ENCODE measurements around the gene BRD2. TPM values are rescaled to one million over a fixed set of nuclear protein-coding genes. Genes with fewer than 3 reads are reported as not detected.
A peak's percentile ranks its signal among the peaks of the same experiment; 100 is the strongest.

BRD2 gene
- total and polyA plus RNA-seq, 9 of the 15 experiments (the other 6 are each of a cell fraction or from before 2014, with no cell fraction given): 19.0 to 252 (median 181) TPM

DNA sequence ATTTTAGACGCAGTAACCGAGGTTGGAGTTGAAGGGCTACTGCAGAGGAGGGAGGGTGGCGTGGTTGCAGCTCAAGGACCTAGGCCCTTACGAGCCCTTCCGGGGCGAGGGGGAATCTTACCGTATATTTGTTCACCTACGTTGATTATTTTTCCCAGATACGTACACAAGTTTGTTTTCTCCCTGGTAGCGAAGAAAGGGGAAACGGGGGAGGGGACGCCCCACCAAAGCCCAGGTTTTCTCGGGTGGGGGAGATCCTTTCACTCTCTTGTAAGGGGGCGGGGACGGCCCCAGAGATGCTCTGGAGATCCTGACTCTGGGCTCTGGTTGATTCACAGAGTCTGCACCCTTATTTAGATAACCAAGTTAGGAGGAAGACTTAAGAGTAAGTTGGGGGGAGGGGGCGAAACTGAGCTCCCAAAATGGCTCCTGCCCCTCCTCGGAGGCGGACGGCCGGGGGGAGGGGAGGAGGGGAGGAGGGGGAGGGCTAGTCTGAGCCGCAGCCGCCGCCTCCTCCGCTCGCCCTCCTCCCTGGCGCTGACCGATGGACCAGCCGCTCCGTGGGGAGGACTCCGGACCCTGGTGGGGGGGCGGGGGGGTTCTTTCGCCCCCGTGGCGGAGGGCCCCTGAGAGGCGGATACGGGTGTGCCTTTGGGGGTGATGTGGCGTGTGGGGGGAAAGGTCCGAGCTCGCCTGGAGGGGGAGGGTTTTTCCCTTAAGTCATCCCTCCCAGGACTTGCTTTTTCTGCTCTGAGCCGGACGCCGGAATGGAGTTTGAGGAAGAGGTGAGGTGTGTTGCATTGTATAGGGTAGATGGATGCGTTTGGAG, 2.2 kb downstream of the BRD2 start (continued):
- TF ChIP-seq NCOA1 (IDR thresholded peaks at IDR 0.05; ENCODE audit: low read depth): no peak
- no peak for TF ChIP-seq ZNF445 (CRISPR knock-in tag; IDR thresholded peaks at IDR 0.05; ENCODE audit: low read depth)
- no peak for TF ChIP-seq NFIX (CRISPR knock-in tag; IDR thresholded peaks at IDR 0.05; ENCODE audit: low read depth)
- TF ChIP-seq NCOR1 (IDR thresholded peaks at IDR 0.05): no peak
- peak in 1 of 2 experiments; percentile 37; a peak in 1 of 4 replicates for TF ChIP-seq MAZ (CRISPR knock-in tag; conservative IDR thresholded peaks at IDR 0.05 in 1 of 2, IDR thresholded peaks at IDR 0.05 in 1 of 2)
- no peak for TF ChIP-seq STAT5B (CRISPR knock-in tag; IDR thresholded peaks at IDR 0.05)
- TF ChIP-seq FOXO4 (CRISPR knock-in tag; IDR thresholded peaks at IDR 0.05): no peak
- TF ChIP-seq GABPB1 (CRISPR knock-in tag; IDR thresholded peaks at IDR 0.05): no peak
- no peak for TF ChIP-seq POLR3A (IDR thresholded peaks at IDR 0.05; ENCODE audit: borderline replicate concordance, extremely low read depth, insufficient read depth, insufficient read length)
- peak; percentile 24 for TF ChIP-seq LEF1 (IDR thresholded peaks at IDR 0.05)
- TF ChIP-seq, protein P1, sequence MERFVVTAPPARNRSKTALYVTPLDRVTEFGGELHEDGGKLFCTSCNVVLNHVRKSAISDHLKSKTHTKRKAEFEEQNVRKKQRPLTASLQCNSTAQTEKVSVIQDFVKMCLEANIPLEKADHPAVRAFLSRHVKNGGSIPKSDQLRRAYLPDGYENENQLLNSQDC (CRISPR knock-in tag; IDR thresholded peaks at IDR 0.05): 0 out of 2 replicates have a peak, but pooled peaks have one; percentile 72
- TF ChIP-seq FOXA1 (IDR thresholded peaks at IDR 0.05; ENCODE audit: borderline replicate concordance): no peak
- TF ChIP-seq PCBP1 (IDR thresholded peaks at IDR 0.05; ENCODE audit: low read depth, low read length, poor library complexity, severe bottlenecking): peak; percentile 94
- no peak; the same call in 1 of the 2 replicates for TF ChIP-seq GTF2E2 (tag; IDR thresholded peaks at IDR 0.05)
- no peak for TF ChIP-seq MCM3 (IDR thresholded peaks at IDR 0.05)
- no peak for TF ChIP-seq MAFF (IDR thresholded peaks at IDR 0.05; ENCODE audit: low read length)
- no peak for TF ChIP-seq LCOR (CRISPR knock-in tag; IDR thresholded peaks at IDR 0.05)
- TF ChIP-seq ARHGAP35 (IDR thresholded peaks at IDR 0.05; ENCODE audit: partially characterized antibody): peak; percentile 22
- TF ChIP-seq, protein P2, sequence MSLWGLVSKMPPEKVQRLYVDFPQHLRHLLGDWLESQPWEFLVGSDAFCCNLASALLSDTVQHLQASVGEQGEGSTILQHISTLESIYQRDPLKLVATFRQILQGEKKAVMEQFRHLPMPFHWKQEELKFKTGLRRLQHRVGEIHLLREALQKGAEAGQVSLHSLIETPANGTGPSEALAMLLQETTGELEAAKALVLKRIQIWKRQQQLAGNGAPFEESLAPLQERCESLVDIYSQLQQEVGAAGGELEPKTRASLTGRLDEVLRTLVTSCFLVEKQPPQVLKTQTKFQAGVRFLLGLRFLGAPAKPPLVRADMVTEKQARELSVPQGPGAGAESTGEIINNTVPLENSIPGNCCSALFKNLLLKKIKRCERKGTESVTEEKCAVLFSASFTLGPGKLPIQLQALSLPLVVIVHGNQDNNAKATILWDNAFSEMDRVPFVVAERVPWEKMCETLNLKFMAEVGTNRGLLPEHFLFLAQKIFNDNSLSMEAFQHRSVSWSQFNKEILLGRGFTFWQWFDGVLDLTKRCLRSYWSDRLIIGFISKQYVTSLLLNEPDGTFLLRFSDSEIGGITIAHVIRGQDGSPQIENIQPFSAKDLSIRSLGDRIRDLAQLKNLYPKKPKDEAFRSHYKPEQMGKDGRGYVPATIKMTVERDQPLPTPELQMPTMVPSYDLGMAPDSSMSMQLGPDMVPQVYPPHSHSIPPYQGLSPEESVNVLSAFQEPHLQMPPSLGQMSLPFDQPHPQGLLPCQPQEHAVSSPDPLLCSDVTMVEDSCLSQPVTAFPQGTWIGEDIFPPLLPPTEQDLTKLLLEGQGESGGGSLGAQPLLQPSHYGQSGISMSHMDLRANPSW (CRISPR knock-in tag; IDR thresholded peaks at IDR 0.05): 0 out of 2 replicates have a peak, but pooled peaks have one; percentile 50
- no peak for TF ChIP-seq CLOCK (CRISPR knock-in tag; IDR thresholded peaks at IDR 0.05; ENCODE audit: borderline replicate concordance)
- no peak for TF ChIP-seq ADNP (tag; IDR thresholded peaks at IDR 0.05)
- no peak for TF ChIP-seq ZZZ3 (IDR thresholded peaks at IDR 0.05)

All from K562 (cell line).